RWPE2 (cell line): Measurements from ENCODE around the gene LRRC9.
"Not testable (repeated sequence)": the region's sequence is repeated elsewhere in the genome, so short reads cannot be mapped to it uniquely, and the experiment has no call there.

Source experiments
- ATAC-seq: fragments of 200-7000 bp; cut with Tn5 transposase; 3 replicates; pipeline ENCODE4 v1.9.1; 2021; ENCODE audit warnings: low read depth
- DNase-seq: peaks from one replicate; pipeline ENCODE4 v3.0.0-alpha.2; 2020; ENCODE audit warnings: low spot score
- H3K27ac ChIP-seq: fragments of 450-650 bp; 2 replicates; pipeline ENCODE4 v1.5.1; 2017; ENCODE audit warnings: mild to moderate bottlenecking; ENCODE audit not compliant: poor library complexity, severe bottlenecking
- H3K27me3 ChIP-seq: fragments of 250-450 bp; sonication (Bioruptor Pico); 2 replicates; pipeline ENCODE4 v1.5.1; 2021; ENCODE audit warnings: mild to moderate bottlenecking, moderate library complexity; ENCODE audit not compliant: insufficient read depth, poor library complexity, severe bottlenecking
- H3K36me3 ChIP-seq: fragments of 250-450 bp; sonication (Bioruptor Pico); 2 replicates; pipeline ENCODE4 v1.5.1; 2020; ENCODE audit warnings: low read depth, mild to moderate bottlenecking, moderate library complexity
- H3K4me1 ChIP-seq: fragments of 250-450 bp; sonication (Bioruptor Pico); 2 replicates; pipeline ENCODE4 v1.5.1; 2021; ENCODE audit warnings: mild to moderate bottlenecking, moderate library complexity; ENCODE audit not compliant: insufficient read depth, poor library complexity, severe bottlenecking
- H3K4me3 ChIP-seq: fragments of 250-450 bp; sonication (Bioruptor Pico); 2 replicates; pipeline ENCODE4 v1.5.1; 2021; ENCODE audit warnings: mild to moderate bottlenecking, moderate library complexity; ENCODE audit not compliant: severe bottlenecking
- H3K9me3 ChIP-seq: fragments of 250-450 bp; sonication (Bioruptor Pico); 2 replicates; pipeline ENCODE4 v1.5.1; 2021; ENCODE audit warnings: mild to moderate bottlenecking, moderate library complexity; ENCODE audit not compliant: severe bottlenecking
- TF ChIP-seq, protein P1 (sequence below): fragments of 450-650 bp; IDR thresholded peaks from one replicate; pipeline ENCODE4 v1.5.1; 2017; ENCODE audit warnings: mild to moderate bottlenecking, moderate library complexity; ENCODE audit not compliant: poor library complexity, severe bottlenecking

LRRC9 gene

GRCh38 chr14:60014402-60014801, 94.5 kb downstream of the LRRC9 start:
- Histone ChIP-seq H3K27me3 (peaks cover 15% of the 10 kb centered on the region), H3K4me1 (no peaks in the 10 kb centered on the region), H3K36me3 (peaks cover 7% of the 10 kb centered on the region; the same call in 1 of the 2 replicates), H3K9me3 (peaks cover 5% of the 10 kb centered on the region), H3K4me3 (no peak overlapping the region), H3K27ac (no peak overlapping the region)
- TF ChIP-seq, protein P1, sequence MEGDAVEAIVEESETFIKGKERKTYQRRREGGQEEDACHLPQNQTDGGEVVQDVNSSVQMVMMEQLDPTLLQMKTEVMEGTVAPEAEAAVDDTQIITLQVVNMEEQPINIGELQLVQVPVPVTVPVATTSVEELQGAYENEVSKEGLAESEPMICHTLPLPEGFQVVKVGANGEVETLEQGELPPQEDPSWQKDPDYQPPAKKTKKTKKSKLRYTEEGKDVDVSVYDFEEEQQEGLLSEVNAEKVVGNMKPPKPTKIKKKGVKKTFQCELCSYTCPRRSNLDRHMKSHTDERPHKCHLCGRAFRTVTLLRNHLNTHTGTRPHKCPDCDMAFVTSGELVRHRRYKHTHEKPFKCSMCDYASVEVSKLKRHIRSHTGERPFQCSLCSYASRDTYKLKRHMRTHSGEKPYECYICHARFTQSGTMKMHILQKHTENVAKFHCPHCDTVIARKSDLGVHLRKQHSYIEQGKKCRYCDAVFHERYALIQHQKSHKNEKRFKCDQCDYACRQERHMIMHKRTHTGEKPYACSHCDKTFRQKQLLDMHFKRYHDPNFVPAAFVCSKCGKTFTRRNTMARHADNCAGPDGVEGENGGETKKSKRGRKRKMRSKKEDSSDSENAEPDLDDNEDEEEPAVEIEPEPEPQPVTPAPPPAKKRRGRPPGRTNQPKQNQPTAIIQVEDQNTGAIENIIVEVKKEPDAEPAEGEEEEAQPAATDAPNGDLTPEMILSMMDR: no peak
- DNase-seq: no peak
- ATAC-seq: no peak

GRCh38 chr14:60021619-60022018, 101.7 kb downstream of the LRRC9 start:
- Histone ChIP-seq H3K4me3 (no peak overlapping the region), H3K4me1 (no peaks in the 10 kb centered on the region), H3K9me3 (no peaks in the 10 kb centered on the region), H3K27ac (no peak overlapping the region), H3K36me3 (no peaks in the 10 kb centered on the region), H3K27me3 (peaks cover 37% of the 10 kb centered on the region)
- TF ChIP-seq, protein P1: no peak
- no peak for DNase-seq
- ATAC-seq: no peak

DNA sequence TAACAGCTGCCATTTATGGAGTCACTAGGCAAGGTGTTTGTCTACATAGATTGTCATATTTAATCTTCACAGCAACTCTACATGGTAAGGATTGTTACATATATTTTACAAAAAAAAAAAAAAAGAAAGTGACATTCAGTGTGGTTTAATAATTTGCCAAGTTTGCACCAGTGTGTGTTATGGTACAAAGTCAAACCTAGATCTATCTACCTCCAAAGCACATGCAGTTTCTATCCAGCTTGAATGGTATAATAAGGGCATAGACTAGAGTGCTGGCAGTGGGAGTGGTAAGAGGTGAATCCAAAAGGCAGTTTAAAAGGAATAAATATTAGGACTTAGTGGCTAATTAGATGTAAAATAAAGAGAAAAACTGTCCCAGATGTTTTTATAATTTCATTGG, 105.6 kb downstream of the LRRC9 start:
- Histone ChIP-seq H3K9me3 (no peaks in the 10 kb centered on the region), H3K27me3 (peaks cover 32% of the 10 kb centered on the region), H3K27ac (no peak overlapping the region), H3K4me3 (no peak overlapping the region), H3K36me3 (no peaks in the 10 kb centered on the region), H3K4me1 (no peaks in the 10 kb centered on the region)
- DNase-seq (no peak), ATAC-seq (no peak)
- TF ChIP-seq, protein P1: no peak

GRCh38 chr14:60035177-60035576, 115.2 kb downstream of the LRRC9 start:
- TF ChIP-seq, protein P1: no peak
- DNase-seq (no peak), ATAC-seq (no peak)
- Histone ChIP-seq H3K27ac (no peak overlapping the region), H3K9me3 (no peaks in the 10 kb centered on the region), H3K27me3 (no peaks in the 10 kb centered on the region), H3K36me3 (no peaks in the 10 kb centered on the region), H3K4me1 (no peaks in the 10 kb centered on the region), H3K4me3 (no peak overlapping the region)

DNA sequence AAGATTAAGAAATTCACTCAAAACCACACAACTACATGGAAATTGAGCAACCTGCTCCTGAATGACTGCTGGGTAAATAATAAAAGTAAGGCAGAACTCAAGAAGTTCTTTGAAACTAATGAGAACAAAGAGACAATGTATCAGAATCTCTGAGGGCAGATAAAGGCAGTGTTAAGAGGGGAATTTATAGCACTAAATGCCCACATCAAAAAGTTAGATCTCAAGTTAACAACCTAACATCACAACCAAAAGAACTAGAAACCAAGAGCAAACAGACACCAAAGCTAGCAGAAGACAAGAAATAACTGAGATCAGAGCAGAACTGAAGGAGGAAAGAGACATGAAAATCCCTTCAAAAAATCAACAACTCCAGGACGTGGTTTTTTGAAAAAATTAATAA, 128.0 kb downstream of the LRRC9 start:
- not testable (repeated sequence) for DNase-seq, ATAC-seq, H3K4me3 ChIP-seq, H3K36me3 ChIP-seq, H3K27ac ChIP-seq, H3K4me1 ChIP-seq, H3K9me3 ChIP-seq, H3K27me3 ChIP-seq
